ES-I3 (cell line): ENCODE data around the gene LPIN1.

Experiments
- H3K36me3 ChIP-seq: 2 replicates; pipeline ENCODE4 v1.6.1; 2013; ENCODE audit warnings: mild to moderate bottlenecking, low read length, control low read depth, moderate library complexity; ENCODE audit not compliant: insufficient read depth
- H3K4me1 ChIP-seq: 2 replicates; pipeline ENCODE4 v1.6.1; 2013; ENCODE audit warnings: mild to moderate bottlenecking, control low read depth, low read length; ENCODE audit not compliant: insufficient read depth
- H3K9ac ChIP-seq: 2 replicates; pipeline ENCODE4 v1.6.1; 2013; ENCODE audit warnings: low read depth, mild to moderate bottlenecking, low read length, moderate library complexity
- H3K9me3 ChIP-seq: 2 replicates; pipeline ENCODE4 v1.6.1; 2013; ENCODE audit warnings: mild to moderate bottlenecking, low read length, moderate library complexity; ENCODE audit not compliant: control insufficient read depth, insufficient read depth

Gene LPIN1

DNA sequence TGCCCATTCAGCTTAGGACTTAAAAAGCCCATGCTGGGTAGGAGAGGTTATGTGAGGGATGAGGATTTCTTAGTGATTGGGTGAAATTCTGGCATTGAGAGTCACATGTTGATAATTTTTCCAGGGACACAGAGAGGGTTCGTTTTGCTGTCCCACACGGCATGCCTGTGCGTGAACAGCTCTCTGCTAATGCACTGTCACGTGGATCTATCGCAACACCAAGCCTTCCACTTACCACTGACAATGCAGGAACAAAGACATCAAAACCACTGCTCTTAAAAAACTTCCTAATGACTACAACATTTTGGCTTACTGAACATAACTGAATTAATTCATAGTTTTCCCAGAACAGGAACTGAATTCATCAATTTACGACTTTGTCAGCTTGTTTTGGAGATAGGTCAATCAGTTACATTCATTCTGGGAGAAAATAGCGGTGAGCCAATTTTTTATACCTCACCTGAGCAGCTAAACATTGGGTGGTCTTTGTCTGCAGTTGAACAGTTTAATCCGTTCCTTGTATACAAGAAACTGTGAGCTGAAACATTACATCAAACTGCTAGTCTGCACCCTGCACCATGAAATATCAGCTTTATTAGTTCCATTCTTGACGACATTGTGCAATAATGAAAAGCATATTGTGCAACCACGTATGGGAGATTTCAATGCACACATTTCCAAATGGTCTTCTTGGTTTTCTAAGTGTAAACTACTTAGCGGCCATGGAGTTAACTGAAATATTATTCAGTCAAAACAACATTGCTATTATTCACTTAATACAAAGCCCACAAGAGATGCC is 127.1 kb downstream of the LPIN1 start:
- Histone ChIP-seq H3K9me3 (no peaks in the 10 kb centered on the region), H3K4me1 (peaks cover 13% of the 10 kb centered on the region; the same call in 1 of the 2 replicates), H3K9ac (no peak overlapping the region), H3K36me3 (no peaks in the 10 kb centered on the region)

DNA sequence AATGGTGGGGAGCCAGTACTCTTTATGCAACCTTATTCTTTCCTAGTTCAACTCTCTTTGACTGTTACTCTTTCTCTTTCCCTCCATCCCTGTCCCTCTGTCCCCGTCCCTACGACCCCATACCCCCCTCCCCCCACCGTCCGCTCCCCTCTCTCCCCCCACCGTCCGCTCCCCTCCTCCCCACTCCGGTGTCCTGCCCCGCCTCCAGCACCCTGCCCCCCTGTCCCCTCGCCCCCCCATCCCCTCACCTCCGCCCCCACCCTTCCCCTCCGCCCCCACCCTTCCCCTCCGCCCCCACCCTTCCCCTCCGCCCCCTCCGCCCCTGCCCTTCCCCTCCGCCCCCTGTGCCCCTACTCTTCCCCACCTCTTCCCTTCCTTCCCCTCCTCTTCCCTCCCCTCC is 128.4 kb downstream of the LPIN1 start:
- Histone ChIP-seq H3K9ac (no peak overlapping the region), H3K9me3 (no peaks in the 10 kb centered on the region), H3K4me1 (peaks cover 8% of the 10 kb centered on the region; the same call in 1 of the 2 replicates), H3K36me3 (no peaks in the 10 kb centered on the region)

DNA sequence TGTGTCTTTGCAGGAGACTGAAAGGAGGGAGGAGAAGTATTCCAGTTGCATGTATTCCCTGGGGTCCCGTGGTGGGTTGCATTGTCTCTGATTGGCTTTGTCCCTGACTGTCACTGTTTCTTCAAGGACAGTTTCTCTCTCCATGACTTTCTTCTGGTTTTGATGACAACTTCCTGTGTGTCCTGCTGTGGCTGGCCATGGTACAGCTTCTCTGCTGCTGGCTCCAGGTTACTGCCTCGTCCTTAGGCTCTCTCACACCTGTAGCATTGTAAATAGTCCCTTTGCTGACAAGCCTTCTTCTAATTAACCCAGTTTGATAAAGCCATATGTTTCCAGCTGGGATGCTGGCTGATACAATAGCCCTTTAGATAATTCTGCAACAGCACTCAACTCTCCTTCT is 129.0 kb downstream of the LPIN1 start:
- H3K36me3 ChIP-seq, result no peaks in the 10 kb centered on the region
- H3K9ac ChIP-seq, result no peak overlapping the region
- no peaks in the 10 kb centered on the region for H3K9me3 ChIP-seq
- H3K4me1 ChIP-seq, result peaks cover 1% of the 10 kb centered on the region; the same call in 1 of the 2 replicates

DNA sequence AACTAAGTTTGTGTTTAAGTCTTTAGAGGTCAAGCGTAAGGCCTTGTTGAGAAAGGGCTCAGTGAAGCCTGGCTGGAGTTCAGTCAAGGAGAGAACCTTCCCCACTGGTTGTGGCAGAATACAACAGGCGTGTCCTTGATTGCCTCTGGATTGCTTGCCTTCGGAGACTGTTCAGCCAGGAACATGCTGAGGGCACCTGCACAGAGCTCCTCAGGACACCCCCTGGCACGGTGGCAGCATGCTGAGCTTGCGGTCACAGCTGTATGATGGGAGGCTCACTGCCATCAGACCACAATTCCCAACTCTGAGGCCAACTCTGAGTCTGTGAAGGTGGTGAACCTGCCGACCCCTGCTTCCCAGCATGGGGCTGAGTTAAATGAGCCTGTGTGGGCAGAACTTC is 130.0 kb downstream of the LPIN1 start:
- Histone ChIP-seq H3K36me3 (no peaks in the 10 kb centered on the region), H3K9ac (no peak overlapping the region), H3K9me3 (no peaks in the 10 kb centered on the region), H3K4me1 (no peaks in the 10 kb centered on the region)

DNA sequence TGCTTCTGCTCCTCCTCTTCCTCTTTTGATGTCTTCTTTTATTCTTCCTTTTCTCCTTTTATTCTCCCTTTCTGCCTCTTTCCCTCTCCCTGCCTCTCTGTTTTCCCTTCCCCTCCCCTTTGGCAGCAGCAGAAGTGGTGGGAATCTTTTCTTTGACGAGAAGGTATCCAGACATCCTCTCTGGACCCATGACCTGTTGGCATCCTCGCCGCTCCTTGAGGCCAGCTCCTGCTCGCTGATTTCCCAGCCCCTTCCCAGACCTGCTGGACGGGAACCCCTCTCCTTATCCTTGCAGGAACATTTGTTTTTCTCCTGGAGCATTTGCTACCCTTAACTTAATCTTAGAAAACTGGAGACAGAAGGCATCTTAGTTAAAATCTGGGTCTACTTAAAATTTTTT is 130.5 kb downstream of the LPIN1 start:
- no peaks in the 10 kb centered on the region for H3K36me3 ChIP-seq
- no peak overlapping the region for H3K9ac ChIP-seq
- no peaks in the 10 kb centered on the region for H3K4me1 ChIP-seq
- no peaks in the 10 kb centered on the region for H3K9me3 ChIP-seq
